Gastrocnemius medialis (tissue), 4 donors: Measurements from ENCODE around the gene MT1E.

Experiments
- POLR2A ChIP-seq, 2 donors: fragments of 450-650 bp; IDR thresholded peaks; one replicate each; pipeline ENCODE4 v1.6.1; 2017; ENCODE audit warnings: antibody characterized with exemption in 2 of 2, mild to moderate bottlenecking in 2 of 2, moderate library complexity in 2 of 2
- TF ChIP-seq, protein P1 (sequence below), 5 experiments: fragments of 450-650 bp in 3 of 5; fragments of 200-600 bp in 2 of 5; sonication (generic) in 2 of 5; IDR thresholded peaks in 4 of 5; conservative IDR thresholded peaks in 1 of 5; 1 replicate in 4 of 5; 2 replicates in 1 of 5; pipeline ENCODE4 v1.5.1; 2016 to 2019; ENCODE audit warnings: antibody characterized with exemption in 5 of 5, mild to moderate bottlenecking in 3 of 5, moderate library complexity in 3 of 5

DNA sequence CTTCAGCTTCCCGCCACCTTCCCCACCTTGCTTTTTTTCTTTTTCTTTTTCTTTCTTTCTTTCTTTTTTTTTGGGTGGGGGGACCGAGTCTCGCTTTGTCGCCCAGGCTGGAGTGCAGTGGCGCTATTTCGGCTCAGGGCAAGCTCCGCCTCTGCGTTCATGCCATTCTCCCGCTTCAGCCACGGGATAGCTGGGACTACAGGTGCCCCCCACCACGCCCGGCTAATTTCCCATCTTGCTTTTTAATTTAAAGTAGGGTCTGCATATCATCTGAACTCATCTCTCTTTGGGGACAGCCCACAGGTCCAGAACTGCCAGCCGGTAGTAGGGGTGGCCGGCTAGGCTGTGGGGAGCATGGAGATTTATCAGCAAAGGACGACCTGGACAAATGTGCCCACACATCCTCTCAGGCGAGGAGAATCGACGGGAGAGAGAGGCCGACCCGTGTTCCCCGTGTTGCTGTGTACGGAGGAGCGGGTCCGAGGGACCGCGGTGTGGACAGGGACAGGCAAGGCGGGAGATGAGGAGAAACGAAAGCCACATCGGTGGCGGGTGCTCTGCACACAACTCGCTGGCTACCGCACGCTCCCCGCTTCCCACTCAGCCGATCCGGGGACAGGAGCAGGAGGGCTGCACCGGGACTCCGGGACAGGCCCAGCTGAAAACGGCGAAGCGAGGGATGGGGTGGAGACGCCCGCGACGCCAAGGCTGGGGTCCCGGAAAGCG, 9.3 kb downstream of the MT1E start:
- TF ChIP-seq, protein P1, sequence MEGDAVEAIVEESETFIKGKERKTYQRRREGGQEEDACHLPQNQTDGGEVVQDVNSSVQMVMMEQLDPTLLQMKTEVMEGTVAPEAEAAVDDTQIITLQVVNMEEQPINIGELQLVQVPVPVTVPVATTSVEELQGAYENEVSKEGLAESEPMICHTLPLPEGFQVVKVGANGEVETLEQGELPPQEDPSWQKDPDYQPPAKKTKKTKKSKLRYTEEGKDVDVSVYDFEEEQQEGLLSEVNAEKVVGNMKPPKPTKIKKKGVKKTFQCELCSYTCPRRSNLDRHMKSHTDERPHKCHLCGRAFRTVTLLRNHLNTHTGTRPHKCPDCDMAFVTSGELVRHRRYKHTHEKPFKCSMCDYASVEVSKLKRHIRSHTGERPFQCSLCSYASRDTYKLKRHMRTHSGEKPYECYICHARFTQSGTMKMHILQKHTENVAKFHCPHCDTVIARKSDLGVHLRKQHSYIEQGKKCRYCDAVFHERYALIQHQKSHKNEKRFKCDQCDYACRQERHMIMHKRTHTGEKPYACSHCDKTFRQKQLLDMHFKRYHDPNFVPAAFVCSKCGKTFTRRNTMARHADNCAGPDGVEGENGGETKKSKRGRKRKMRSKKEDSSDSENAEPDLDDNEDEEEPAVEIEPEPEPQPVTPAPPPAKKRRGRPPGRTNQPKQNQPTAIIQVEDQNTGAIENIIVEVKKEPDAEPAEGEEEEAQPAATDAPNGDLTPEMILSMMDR (IDR thresholded peaks at IDR 0.05 in 4 of 5, conservative IDR thresholded peaks at IDR 0.05 in 1 of 5) = no peak
- TF ChIP-seq POLR2A (IDR thresholded peaks at IDR 0.05) = no peak
